Measurements from ENCODE around the gene PRKCA. TPM values are rescaled to one million over a fixed set of nuclear protein-coding genes. Genes with fewer than 3 reads are reported as not detected.

Gene PRKCA
- total and polyA plus RNA-seq, 12 donors, result 1.6 to 27.6 (median 10.5) TPM

DNA sequence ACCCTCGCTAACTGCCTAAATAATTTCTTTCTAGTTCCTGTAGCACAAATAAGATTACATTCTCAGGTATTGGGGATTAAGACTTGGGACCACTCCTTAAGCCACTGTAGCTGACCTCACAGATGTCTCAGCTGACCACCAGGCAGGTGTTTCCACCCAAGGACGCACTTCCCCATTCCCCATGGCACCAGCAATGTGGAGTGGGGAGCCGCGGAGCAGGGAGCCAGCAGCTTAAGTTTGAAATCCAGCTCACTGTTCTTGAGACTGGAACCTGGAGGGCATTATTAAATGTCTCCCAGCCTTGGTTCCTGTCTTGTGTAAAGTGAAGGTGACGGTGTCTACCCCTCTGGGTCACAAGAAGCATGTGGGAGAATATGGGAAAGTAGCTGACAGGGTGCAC is 283.1 kb downstream of the PRKCA start:
- DNase-seq (no peak), ATAC-seq (no peak)
- intact Hi-C loops (cut with DNase I), result no loop called here
- H3K27ac ChIP-seq, result no peak overlapping the region
- TF ChIP-seq, protein P1, sequence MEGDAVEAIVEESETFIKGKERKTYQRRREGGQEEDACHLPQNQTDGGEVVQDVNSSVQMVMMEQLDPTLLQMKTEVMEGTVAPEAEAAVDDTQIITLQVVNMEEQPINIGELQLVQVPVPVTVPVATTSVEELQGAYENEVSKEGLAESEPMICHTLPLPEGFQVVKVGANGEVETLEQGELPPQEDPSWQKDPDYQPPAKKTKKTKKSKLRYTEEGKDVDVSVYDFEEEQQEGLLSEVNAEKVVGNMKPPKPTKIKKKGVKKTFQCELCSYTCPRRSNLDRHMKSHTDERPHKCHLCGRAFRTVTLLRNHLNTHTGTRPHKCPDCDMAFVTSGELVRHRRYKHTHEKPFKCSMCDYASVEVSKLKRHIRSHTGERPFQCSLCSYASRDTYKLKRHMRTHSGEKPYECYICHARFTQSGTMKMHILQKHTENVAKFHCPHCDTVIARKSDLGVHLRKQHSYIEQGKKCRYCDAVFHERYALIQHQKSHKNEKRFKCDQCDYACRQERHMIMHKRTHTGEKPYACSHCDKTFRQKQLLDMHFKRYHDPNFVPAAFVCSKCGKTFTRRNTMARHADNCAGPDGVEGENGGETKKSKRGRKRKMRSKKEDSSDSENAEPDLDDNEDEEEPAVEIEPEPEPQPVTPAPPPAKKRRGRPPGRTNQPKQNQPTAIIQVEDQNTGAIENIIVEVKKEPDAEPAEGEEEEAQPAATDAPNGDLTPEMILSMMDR (IDR thresholded peaks at IDR 0.05), result no peak
- 84 to 91% methylated on average over 5 of the region's 5 CpGs for WGBS, 2 donors
- H3K9me3 ChIP-seq, result no peaks in the 10 kb centered on the region
- H3K27me3 ChIP-seq, result no peaks in the 10 kb centered on the region
- H3K36me3 ChIP-seq, result no peaks in the 10 kb centered on the region
- peaks cover 0 to 19% (median 9%) of the 10 kb centered on the region in 9 donors for H3K4me1 ChIP-seq
- H3K4me3 ChIP-seq, result no peak overlapping the region

DNA sequence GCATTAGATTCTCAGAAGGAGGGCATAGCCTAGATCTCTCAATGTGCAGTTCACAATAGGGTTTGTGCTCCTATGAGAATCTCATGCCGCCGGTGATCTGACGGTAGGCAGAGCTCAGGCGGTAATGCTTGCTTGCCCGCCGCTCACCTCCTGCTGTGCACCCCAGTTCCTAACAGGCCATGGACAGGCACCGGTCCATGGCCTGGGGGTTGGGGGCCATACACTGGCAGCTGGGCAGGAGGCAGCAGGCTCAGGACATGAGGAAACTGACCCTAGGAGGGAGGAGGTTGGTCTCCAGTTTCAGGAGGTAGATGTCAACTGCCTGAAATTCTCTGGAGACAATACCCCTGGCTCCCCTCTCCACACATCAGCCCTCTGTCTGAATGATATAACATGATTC is 287.5 kb downstream of the PRKCA start:
- ATAC-seq (no peak), DNase-seq (no peak)
- TF ChIP-seq, protein P1 (IDR thresholded peaks at IDR 0.05), result no peak
- no peak overlapping the region for H3K27ac ChIP-seq
- 99% methylated on average over 7 of the region's 7 CpGs for WGBS, 2 donors
- H3K9me3 ChIP-seq, result no peaks in the 10 kb centered on the region
- no peak overlapping the region for H3K4me3 ChIP-seq
- no peaks in the 10 kb centered on the region for H3K4me1 ChIP-seq
- intact Hi-C loops (cut with DNase I), result no loop called here
- no peaks in the 10 kb centered on the region for H3K36me3 ChIP-seq
- no peaks in the 10 kb centered on the region for H3K27me3 ChIP-seq

DNA sequence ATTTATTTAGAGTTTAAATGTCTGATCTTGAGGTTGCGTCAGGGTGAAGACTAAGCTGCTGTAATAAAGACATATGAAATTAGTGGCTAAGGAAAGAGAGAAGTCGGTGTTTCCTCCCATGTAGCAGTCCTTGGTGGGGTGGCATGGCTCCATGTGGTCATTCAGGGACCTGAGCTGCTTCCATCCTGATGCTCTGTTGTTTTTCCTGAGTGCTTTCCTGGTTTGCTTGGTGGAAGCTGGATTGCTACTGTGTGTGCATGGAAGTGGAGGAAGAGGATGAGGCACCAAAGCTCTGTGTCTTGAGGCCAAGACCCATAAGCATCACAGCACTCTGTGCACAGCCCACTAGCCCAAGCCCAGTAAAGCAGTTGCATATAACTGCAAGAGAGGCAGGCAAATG is 290.7 kb downstream of the PRKCA start:
- Histone ChIP-seq H3K4me3 (no peak overlapping the region), H3K36me3 (no peaks in the 10 kb centered on the region), H3K27me3 (no peaks in the 10 kb centered on the region), H3K4me1 (no peaks in the 10 kb centered on the region), H3K27ac (no peak overlapping the region), H3K9me3 (no peaks in the 10 kb centered on the region)
- ATAC-seq (no peak), DNase-seq (no peak)
- intact Hi-C loops (cut with DNase I), result no loop called here
- WGBS, 2 donors, result 96 to 97% methylated on average over 2 of the region's 2 CpGs
- TF ChIP-seq, protein P1 (IDR thresholded peaks at IDR 0.05), result no peak

DNA sequence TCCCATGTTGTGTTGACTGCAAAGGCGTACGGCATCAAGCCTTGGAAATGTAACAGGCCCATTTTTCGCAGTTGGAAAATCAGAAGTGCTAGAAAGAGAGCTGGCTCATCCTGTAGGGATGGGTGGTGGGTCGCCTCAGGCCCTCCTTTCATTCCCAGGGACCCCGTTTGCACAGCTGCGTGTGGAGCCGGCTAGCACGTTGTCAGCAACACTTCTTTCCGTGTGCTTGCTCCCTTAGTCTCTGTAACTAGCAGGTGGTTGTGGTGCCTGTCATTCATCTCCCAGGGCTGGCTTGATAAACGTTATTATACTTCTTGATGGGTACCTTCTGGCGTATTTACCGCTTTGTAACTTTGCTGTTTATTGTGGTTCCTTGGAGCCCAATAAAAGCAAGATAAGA is 293.5 kb downstream of the PRKCA start:
- TF ChIP-seq, protein P1 (IDR thresholded peaks at IDR 0.05), result no peak
- Histone ChIP-seq H3K36me3 (no peaks in the 10 kb centered on the region), H3K9me3 (no peaks in the 10 kb centered on the region), H3K4me3 (no peak overlapping the region), H3K4me1 (no peaks in the 10 kb centered on the region), H3K27ac (no peak overlapping the region), H3K27me3 (no peaks in the 10 kb centered on the region)
- no peak for DNase-seq
- 92 to 93% methylated on average over 12 of the region's 12 CpGs for WGBS, 2 donors
- no peak for ATAC-seq
- intact Hi-C loops (cut with DNase I), result no loop called here

Data from heart right ventricle (tissue), 16 donors.